ENCODE measurements around the gene SEC14L3. TPM values are rescaled to one million over a fixed set of nuclear protein-coding genes. Genes with fewer than 3 reads are reported as not detected.

The SEC14L3 gene
- total and polyA plus RNA-seq, 2 donors (not counting 1 experiment from before 2014, with no cell fraction given), result not detected

- Histone ChIP-seq H3K27ac (ENCODE audit: low read length in 2 of 2) (no peak overlapping the region), H3K27me3 (replicated peaks in 1 of 4; ENCODE audit: control extremely low read depth in 1 of 4, control insufficient read depth in 3 of 4, insufficient read depth in 4 of 4, low read length in 3 of 4) (peaks cover 0 to 3% (median 0%) of the 10 kb centered on the region in 4 experiments), H3K79me2 (ENCODE audit: control insufficient read depth, insufficient read depth, low read length) (no peaks in the 10 kb centered on the region), H2AFZ (ENCODE audit: insufficient read depth, low read depth, low read length, poor library complexity, severe bottlenecking) (no peak overlapping the region), H3K9me3 (ENCODE audit: control extremely low read depth in 1 of 3, control insufficient read depth in 2 of 3, insufficient read depth in 1 of 3, low read length in 2 of 3) (no peaks in the 10 kb centered on the region), H3K4me1 (ENCODE audit: control insufficient read depth in 2 of 2, insufficient read depth in 2 of 2, low read length in 2 of 2) (no peaks in the 10 kb centered on the region), H4K20me1 (ENCODE audit: control insufficient read depth, insufficient read depth, low read length, poor library complexity, severe bottlenecking) (no peaks in the 10 kb centered on the region), H3K9ac (ENCODE audit: low read length) (no peak overlapping the region), H3K4me3 (ENCODE audit: control extremely low read depth in 1 of 5, extremely low read depth in 1 of 5, insufficient read depth in 1 of 5, low read depth in 2 of 5, low read length in 4 of 5) (no peak overlapping the region), H3K4me2 (replicated peaks; ENCODE audit: low read depth, low read length, poor library complexity, severe bottlenecking) (no peak overlapping the region), H3K36me3 (replicated peaks in 1 of 2; ENCODE audit: control extremely low read depth in 1 of 2, control insufficient read depth in 1 of 2, extremely low read depth in 1 of 2, insufficient read depth in 2 of 2, low read length in 1 of 2) (no peaks in the 10 kb centered on the region)
- H3K9me3 Mint-ChIP-seq (ENCODE audit: insufficient read depth), result no peaks in the 10 kb centered on the region
- ATAC-seq (ENCODE audit: low read depth), result no peak
- H3K27me3 Mint-ChIP-seq, result peaks cover 19% of the 10 kb centered on the region
- intact Hi-C loops (cut with micrococcal nuclease), result no loop called here
- CTCF ChIA-PET, result interaction anchor here (0.6 to 5.2 kb wide), 10 partner anchors 10 to 930 kb away, joined by 3 to 70 read pairs (median 4); partner anchors contain the start of genes CASTOR1 and RNF215
- 96% methylated on average over 5 of the region's 5 CpGs for WGBS (ENCODE audit: insufficient coverage)
- POLR2A ChIA-PET, result no interaction called here
- H3K4me3 Mint-ChIP-seq, result no peak overlapping the region
- H3K4me1 Mint-ChIP-seq, result no peaks in the 10 kb centered on the region
- TF ChIP-seq CTCF (IDR thresholded peaks at IDR 0.05) (no peak), EZH2 (IDR thresholded peaks at IDR 0.05; ENCODE audit: borderline replicate concordance, insufficient read depth, low read depth, low read length, poor library complexity, severe bottlenecking) (no peak)
- no peak for DNase-seq
- no peak overlapping the region for H3K27ac Mint-ChIP-seq
Observed at GRCh38 chr22:30486118-30486517, 14.3 kb upstream of the SEC14L3 start.

- Histone ChIP-seq H4K20me1 (ENCODE audit: control insufficient read depth, insufficient read depth, low read length, poor library complexity, severe bottlenecking) (no peaks in the 10 kb centered on the region), H3K36me3 (replicated peaks in 1 of 2; ENCODE audit: control extremely low read depth in 1 of 2, control insufficient read depth in 1 of 2, extremely low read depth in 1 of 2, insufficient read depth in 2 of 2, low read length in 1 of 2) (no peaks in the 10 kb centered on the region), H3K9me3 (ENCODE audit: control extremely low read depth in 1 of 3, control insufficient read depth in 2 of 3, insufficient read depth in 1 of 3, low read length in 2 of 3) (no peaks in the 10 kb centered on the region), H3K4me2 (replicated peaks; ENCODE audit: low read depth, low read length, poor library complexity, severe bottlenecking) (no peak overlapping the region), H3K27ac (ENCODE audit: low read length in 2 of 2) (no peak overlapping the region), H3K9ac (ENCODE audit: low read length) (no peak overlapping the region), H2AFZ (ENCODE audit: insufficient read depth, low read depth, low read length, poor library complexity, severe bottlenecking) (no peak overlapping the region), H3K79me2 (ENCODE audit: control insufficient read depth, insufficient read depth, low read length) (no peaks in the 10 kb centered on the region), H3K4me3 (ENCODE audit: control extremely low read depth in 1 of 5, extremely low read depth in 1 of 5, insufficient read depth in 1 of 5, low read depth in 2 of 5, low read length in 4 of 5) (no peak overlapping the region), H3K27me3 (replicated peaks in 1 of 4; ENCODE audit: control extremely low read depth in 1 of 4, control insufficient read depth in 3 of 4, insufficient read depth in 4 of 4, low read length in 3 of 4) (peaks cover 0 to 3% (median 0%) of the 10 kb centered on the region in 4 experiments), H3K4me1 (ENCODE audit: control insufficient read depth in 2 of 2, insufficient read depth in 2 of 2, low read length in 2 of 2) (no peaks in the 10 kb centered on the region)
- peaks cover 20% of the 10 kb centered on the region for H3K27me3 Mint-ChIP-seq
- H3K4me1 Mint-ChIP-seq, result no peaks in the 10 kb centered on the region
- H3K27ac Mint-ChIP-seq, result no peak overlapping the region
- CTCF ChIA-PET, result interaction anchor here (0.6 to 5.2 kb wide), 14 partner anchors 10 to 931 kb away, joined by 3 to 70 read pairs (median 4); partner anchors contain the start of genes CASTOR1 and RNF215
- ATAC-seq (ENCODE audit: low read depth) (peak; percentile 96), DNase-seq (peak; percentile 80)
- POLR2A ChIA-PET, result no interaction called here
- TF ChIP-seq CTCF (IDR thresholded peaks at IDR 0.05) (peak; percentile 97), EZH2 (IDR thresholded peaks at IDR 0.05; ENCODE audit: borderline replicate concordance, insufficient read depth, low read depth, low read length, poor library complexity, severe bottlenecking) (no peak)
- 35% methylated on average over 18 of the region's 18 CpGs for WGBS (ENCODE audit: insufficient coverage)
- intact Hi-C loops (cut with micrococcal nuclease), result loop anchor here (1.0 to 2.0 kb wide), 4 partner anchors 61 to 377 kb away; partner anchors contain the start of gene MTFP1
- no peak overlapping the region for H3K4me3 Mint-ChIP-seq
- no peaks in the 10 kb centered on the region for H3K9me3 Mint-ChIP-seq (ENCODE audit: insufficient read depth)
Observed at GRCh38 chr22:30485362-30485988, 13.7 kb upstream of the SEC14L3 start.
